Thyroid gland (tissue), 4 donors: ENCODE data around the gene CCDC80. TPM values are rescaled to one million over a fixed set of nuclear protein-coding genes. Genes with fewer than 3 reads are reported as not detected.

Source experiments
- DNase-seq, 2 donors: peaks; one replicate each; pipeline ENCODE4 v3.0.0-alpha.2; 2019
- H3K27ac ChIP-seq, 3 donors: fragments of 200-600 bp; sonication (generic); 1 replicate in 2 of 3; 2 replicates in 1 of 3; pipeline ENCODE4 v1.5.1; 2016 to 2019; ENCODE audit warnings: mild to moderate bottlenecking in 1 of 3, moderate library complexity in 1 of 3
- H3K27me3 ChIP-seq: fragments of 200-600 bp; sonication (generic); one replicate; pipeline ENCODE4 v1.5.1; 2019
- H3K36me3 ChIP-seq, 2 donors: fragments of 200-600 bp; sonication (generic); one replicate each; pipeline ENCODE4 v1.5.1; 2016 to 2019
- H3K4me1 ChIP-seq, 2 donors: fragments of 200-600 bp; sonication (generic); one replicate each; pipeline ENCODE4 v1.5.1; 2017 to 2019
- H3K4me3 ChIP-seq, 3 donors: fragments of 200-600 bp; sonication (generic); replicated peaks in 1 of 3; 1 replicate in 2 of 3; 2 replicates in 1 of 3; pipeline ENCODE4 v1.5.1; 2016; ENCODE audit warnings: mild to moderate bottlenecking in 1 of 3
- H3K9me3 ChIP-seq: fragments of 200-600 bp; sonication (generic); one replicate; pipeline ENCODE4 v1.5.1; 2017
- POLR2A ChIP-seq, 2 donors: fragments of 450-650 bp; IDR thresholded peaks; one replicate each; pipeline ENCODE4 v1.6.1; 2017; ENCODE audit warnings: antibody characterized with exemption in 2 of 2, mild to moderate bottlenecking in 2 of 2, moderate library complexity in 1 of 2
- WGBS, 2 donors: methylation state at CpG; one replicate each; pipeline ENCODE4 v1.1.5; 2017; 5-methylcytosine and 5-hydroxymethylcytosine counted together
- intact Hi-C: fragments of 100-400 bp; cut with DNase I; formaldehyde crosslinking; loops from one replicate; pipeline ENCODE4 v1.15.1; 2023
- total RNA-seq, 4 donors: library from RNA; depleted of rRNA; stranded (reverse); fragments of >200 nt; gene quantifications; one replicate each; pipeline ENCODE4 v1.2.3, GENCODE V29; 2016
- TF ChIP-seq, protein P1 (sequence below), 6 experiments: fragments of 200-600 bp in 3 of 6; fragments of 450-650 bp in 3 of 6; sonication (generic) in 3 of 6; IDR thresholded peaks; one replicate each; pipeline ENCODE4 v1.5.1; 2016 to 2019; ENCODE audit warnings: antibody characterized with exemption in 6 of 6, mild to moderate bottlenecking in 2 of 6, inconsistent platforms in 1 of 6, moderate library complexity in 1 of 6

Gene CCDC80
- total RNA-seq, 4 donors from 2014 or later, result 41.5 to 100 (median 63.7) TPM

DNA sequence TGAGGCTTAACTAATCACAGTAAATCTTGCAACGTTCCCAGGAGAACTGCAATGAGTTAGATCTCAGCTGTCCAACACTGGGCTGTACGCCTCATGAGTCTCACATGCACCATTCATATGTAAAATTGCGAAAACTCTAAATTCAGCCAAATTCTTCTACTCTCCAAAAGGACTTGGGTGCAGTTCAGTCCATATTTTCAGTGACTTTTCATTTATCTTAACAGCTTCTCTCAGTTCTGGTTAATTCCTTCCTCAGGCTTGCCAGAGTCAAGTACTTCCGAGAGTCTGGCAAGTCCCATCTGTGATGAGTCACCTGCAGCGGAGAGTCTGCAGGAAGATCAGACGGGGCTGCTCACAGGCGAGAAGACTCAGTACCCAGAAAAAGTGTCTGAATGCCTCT is 11.5 kb downstream of the CCDC80 start:
- peak; percentile 81 to 85 for DNase-seq
- H3K27me3 ChIP-seq, result no peaks in the 10 kb centered on the region
- peak overlapping the region in 2 of 3 donors; percentile 40 to 41 for H3K27ac ChIP-seq
- WGBS, 2 donors, result 23 to 37% methylated on average over 7 of the region's 7 CpGs
- TF ChIP-seq, protein P1, sequence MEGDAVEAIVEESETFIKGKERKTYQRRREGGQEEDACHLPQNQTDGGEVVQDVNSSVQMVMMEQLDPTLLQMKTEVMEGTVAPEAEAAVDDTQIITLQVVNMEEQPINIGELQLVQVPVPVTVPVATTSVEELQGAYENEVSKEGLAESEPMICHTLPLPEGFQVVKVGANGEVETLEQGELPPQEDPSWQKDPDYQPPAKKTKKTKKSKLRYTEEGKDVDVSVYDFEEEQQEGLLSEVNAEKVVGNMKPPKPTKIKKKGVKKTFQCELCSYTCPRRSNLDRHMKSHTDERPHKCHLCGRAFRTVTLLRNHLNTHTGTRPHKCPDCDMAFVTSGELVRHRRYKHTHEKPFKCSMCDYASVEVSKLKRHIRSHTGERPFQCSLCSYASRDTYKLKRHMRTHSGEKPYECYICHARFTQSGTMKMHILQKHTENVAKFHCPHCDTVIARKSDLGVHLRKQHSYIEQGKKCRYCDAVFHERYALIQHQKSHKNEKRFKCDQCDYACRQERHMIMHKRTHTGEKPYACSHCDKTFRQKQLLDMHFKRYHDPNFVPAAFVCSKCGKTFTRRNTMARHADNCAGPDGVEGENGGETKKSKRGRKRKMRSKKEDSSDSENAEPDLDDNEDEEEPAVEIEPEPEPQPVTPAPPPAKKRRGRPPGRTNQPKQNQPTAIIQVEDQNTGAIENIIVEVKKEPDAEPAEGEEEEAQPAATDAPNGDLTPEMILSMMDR (IDR thresholded peaks at IDR 0.05), result no peak
- no peak for TF ChIP-seq POLR2A (IDR thresholded peaks at IDR 0.05)
- peaks cover 31 to 54% of the 10 kb centered on the region in 2 donors for H3K4me1 ChIP-seq
- no peaks in the 10 kb centered on the region for H3K36me3 ChIP-seq
- intact Hi-C loops, result no loop called here
- no peak overlapping the region for H3K4me3 ChIP-seq
- no peaks in the 10 kb centered on the region for H3K9me3 ChIP-seq

DNA sequence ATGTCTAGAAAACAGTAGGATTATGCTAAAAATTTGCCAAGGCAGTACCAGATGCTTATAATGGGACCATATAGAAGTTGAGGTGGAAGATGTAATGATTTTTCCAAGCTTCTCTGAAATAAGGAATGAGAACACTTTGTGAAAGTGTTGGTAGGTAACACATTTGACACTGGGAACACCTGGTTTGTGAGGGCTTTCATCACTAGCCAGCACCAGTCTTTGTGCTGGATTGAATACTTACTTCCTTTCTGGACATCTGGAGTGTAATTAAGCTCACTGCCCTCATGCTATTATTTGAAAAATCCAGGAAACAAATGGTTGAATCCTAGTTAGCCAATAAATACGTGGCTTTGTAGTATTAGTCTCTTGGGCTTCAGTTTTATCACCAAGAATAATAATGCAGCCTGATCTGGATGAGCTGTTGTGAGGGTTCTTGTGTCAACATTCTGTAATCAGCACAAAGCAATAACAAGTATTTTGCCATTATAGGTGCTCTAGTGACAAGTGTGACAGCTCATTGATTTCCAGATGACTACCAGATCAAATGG is 12.9 kb downstream of the CCDC80 start:
- Histone ChIP-seq H3K4me3 (no peak overlapping the region), H3K9me3 (no peaks in the 10 kb centered on the region), H3K36me3 (no peaks in the 10 kb centered on the region), H3K4me1 (peaks cover 24 to 49% of the 10 kb centered on the region in 2 donors), H3K27me3 (no peaks in the 10 kb centered on the region), H3K27ac (peak overlapping the region; percentile 24 to 27 (median 25))
- WGBS, 2 donors, result 24 to 71% methylated on average over 1 of the region's 1 CpG
- TF ChIP-seq, protein P1 (IDR thresholded peaks at IDR 0.05), result no peak
- TF ChIP-seq POLR2A (IDR thresholded peaks at IDR 0.05), result no peak
- DNase-seq, result no peak
- intact Hi-C loops, result no loop called here

DNA sequence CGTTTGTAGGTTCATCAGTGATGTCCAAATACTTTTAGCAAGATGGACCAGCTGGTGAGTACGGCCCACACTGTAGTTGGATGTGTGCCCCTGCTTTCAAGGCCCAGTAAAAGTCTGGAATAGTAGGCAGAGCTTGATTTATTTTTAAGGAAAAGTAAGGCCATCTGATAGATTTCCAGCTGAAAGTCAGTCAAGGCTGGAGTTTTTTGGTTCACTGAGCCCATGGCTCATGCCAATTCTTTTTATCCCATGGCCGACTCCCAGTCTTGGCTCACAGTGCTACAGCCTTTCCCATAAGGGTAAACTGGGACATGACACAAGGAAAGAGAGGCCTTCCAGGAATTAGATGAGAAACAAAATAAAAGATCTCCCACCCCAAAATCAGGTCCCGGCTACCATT is 13.5 kb downstream of the CCDC80 start:
- Histone ChIP-seq H3K36me3 (no peaks in the 10 kb centered on the region), H3K4me3 (no peak overlapping the region), H3K27me3 (no peaks in the 10 kb centered on the region), H3K27ac (peak overlapping the region; percentile 24 to 27 (median 25)), H3K9me3 (no peaks in the 10 kb centered on the region), H3K4me1 (peaks cover 20 to 47% of the 10 kb centered on the region in 2 donors)
- no peak for TF ChIP-seq POLR2A (IDR thresholded peaks at IDR 0.05)
- TF ChIP-seq, protein P1 (IDR thresholded peaks at IDR 0.05), result no peak
- intact Hi-C loops, result no loop called here
- 62 to 73% methylated on average over 4 of the region's 4 CpGs for WGBS, 2 donors
- no peak for DNase-seq

DNA sequence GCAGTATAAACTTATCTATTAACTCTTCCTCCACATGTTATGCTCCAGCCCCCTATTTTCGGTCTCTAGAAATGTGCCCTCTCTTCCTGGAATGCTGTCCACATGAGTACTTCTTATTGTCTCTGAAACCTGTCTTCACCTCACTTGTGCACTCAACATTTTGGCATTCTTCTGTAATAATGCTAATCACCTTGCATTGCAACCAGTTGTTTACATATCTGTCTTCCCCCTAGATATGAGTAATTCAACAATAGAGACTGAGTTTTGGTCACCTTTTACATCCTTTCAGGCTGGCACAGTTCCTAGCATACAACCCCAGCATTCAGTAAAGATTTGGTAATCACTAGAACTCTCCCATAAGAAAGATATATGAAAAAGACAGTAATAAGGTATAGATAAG is 17.2 kb downstream of the CCDC80 start:
- DNase-seq, result no peak
- Histone ChIP-seq H3K4me3 (no peak overlapping the region), H3K4me1 (peaks cover 20 to 30% of the 10 kb centered on the region in 2 donors), H3K27me3 (no peaks in the 10 kb centered on the region), H3K27ac (no peak overlapping the region), H3K36me3 (no peaks in the 10 kb centered on the region), H3K9me3 (no peaks in the 10 kb centered on the region)
- no peak for TF ChIP-seq POLR2A (IDR thresholded peaks at IDR 0.05)
- TF ChIP-seq, protein P1 (IDR thresholded peaks at IDR 0.05), result no peak
- WGBS, 2 donors, result 98% methylated on average over 1 of the region's 1 CpG
- intact Hi-C loops, result no loop called here

DNA sequence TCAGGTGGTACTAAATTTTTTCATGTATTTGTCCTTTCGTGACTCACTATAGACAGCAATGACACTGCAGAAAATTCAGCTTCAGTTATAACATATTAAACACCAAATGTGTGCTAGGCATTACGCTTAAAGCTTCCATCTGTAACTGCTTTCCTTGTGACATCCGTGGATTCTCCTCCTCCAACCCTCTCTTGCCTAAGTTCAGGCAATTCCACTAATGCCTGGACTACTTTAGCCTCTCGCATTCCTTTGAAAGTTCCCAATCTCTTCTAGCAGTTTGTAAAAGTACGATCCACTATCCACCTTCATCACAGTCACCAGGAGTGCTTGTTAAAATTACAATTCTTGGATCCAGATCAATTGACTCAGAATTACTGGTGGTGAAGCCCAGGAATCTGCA is 17.7 kb downstream of the CCDC80 start:
- Histone ChIP-seq H3K27me3 (no peaks in the 10 kb centered on the region), H3K9me3 (no peaks in the 10 kb centered on the region), H3K4me3 (no peak overlapping the region), H3K27ac (no peak overlapping the region), H3K4me1 (peaks cover 20 to 25% of the 10 kb centered on the region in 2 donors), H3K36me3 (no peaks in the 10 kb centered on the region)
- intact Hi-C loops, result no loop called here
- WGBS, 2 donors, result 69 to 79% methylated on average over 5 of the region's 5 CpGs
- TF ChIP-seq, protein P1 (IDR thresholded peaks at IDR 0.05), result no peak
- no peak for DNase-seq
